ENCODE data around the gene ZNF385B.
A peak's percentile ranks its signal among the peaks of the same experiment; 100 is the strongest.

ZNF385B gene

DNA sequence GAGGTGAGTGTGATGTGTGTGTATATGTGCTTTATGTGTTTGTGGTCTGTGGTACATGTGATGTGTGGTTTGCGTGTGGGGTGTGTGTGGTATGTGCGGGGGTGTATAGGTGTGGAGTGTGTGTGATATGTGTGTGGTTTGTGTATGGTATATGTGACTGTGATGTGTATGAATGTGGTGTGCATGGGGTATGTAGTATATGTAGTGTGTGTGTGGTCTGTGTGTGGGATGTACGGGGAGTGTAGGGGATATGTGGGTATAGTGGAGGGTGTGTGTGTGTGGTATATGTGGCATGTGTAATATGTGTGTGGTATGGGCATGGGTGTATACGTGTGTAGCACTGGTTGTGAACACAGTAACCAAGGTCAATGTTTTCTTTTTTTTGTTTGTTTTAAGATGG is 87.4 kb downstream of the ZNF385B start:
- Histone ChIP-seq H3K4me3 (ENCODE audit: low read length) (no peak overlapping the region), H3K9me3 (ENCODE audit: control insufficient read depth, low read length) (no peaks in the 10 kb centered on the region), H3K27me3 (replicated peaks; ENCODE audit: control insufficient read depth, insufficient read depth, low read length) (no peaks in the 10 kb centered on the region), H3K9ac (ENCODE audit: low read length) (no peak overlapping the region), H3K36me3 (ENCODE audit: control insufficient read depth, insufficient read depth, low read length, severe bottlenecking) (no peaks in the 10 kb centered on the region), H3K4me1 (ENCODE audit: control insufficient read depth, insufficient read depth, low read length) (no peaks in the 10 kb centered on the region)
- no peak for DNase-seq (ENCODE audit: low read depth)

DNA sequence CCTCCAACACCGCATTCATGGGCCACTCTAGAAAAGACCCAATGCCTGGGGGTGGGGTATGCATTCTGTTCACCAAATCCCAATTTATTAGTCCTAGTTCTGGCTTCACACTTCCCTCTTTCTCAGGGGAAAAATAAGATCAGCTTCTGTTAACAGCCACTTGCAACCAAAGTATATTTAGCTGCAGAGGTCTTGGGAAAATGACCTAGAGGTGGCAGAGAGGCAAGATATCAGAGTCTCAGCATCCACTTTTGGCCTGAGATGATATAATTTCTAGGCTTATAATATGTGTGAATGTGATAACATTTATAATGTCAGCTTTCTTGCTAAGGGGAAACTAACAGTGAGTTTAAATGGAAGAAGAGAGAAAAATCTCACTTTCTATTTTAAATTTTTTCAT is 89.1 kb downstream of the ZNF385B start:
- no peaks in the 10 kb centered on the region for H3K27me3 ChIP-seq (replicated peaks; ENCODE audit: control insufficient read depth, insufficient read depth, low read length)
- no peaks in the 10 kb centered on the region for H3K36me3 ChIP-seq (ENCODE audit: control insufficient read depth, insufficient read depth, low read length, severe bottlenecking)
- no peaks in the 10 kb centered on the region for H3K9me3 ChIP-seq (ENCODE audit: control insufficient read depth, low read length)
- DNase-seq (ENCODE audit: low read depth) = no peak
- no peaks in the 10 kb centered on the region for H3K4me1 ChIP-seq (ENCODE audit: control insufficient read depth, insufficient read depth, low read length)
- no peak overlapping the region for H3K9ac ChIP-seq (ENCODE audit: low read length)
- H3K4me3 ChIP-seq (ENCODE audit: low read length) = no peak overlapping the region

DNA sequence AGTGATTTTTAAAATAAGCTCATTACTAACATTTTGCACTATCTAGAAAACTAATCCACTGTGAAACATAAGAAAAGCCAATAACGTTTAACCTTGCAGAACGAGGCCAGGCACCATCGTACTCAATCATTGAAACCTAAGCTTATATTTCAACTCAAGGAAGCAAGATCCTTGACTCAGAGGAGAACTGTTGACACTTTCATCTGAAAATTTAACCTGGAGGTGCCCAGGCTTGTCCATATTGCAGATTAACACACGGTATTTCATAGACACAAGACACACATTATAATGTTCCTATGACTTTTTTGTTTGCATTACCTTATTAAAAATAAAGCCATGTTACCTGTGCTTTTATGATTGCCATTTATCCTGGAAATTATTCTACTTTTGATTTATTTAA is 89.6 kb downstream of the ZNF385B start:
- Histone ChIP-seq H3K4me1 (ENCODE audit: control insufficient read depth, insufficient read depth, low read length) (no peaks in the 10 kb centered on the region), H3K27me3 (replicated peaks; ENCODE audit: control insufficient read depth, insufficient read depth, low read length) (no peaks in the 10 kb centered on the region), H3K9me3 (ENCODE audit: control insufficient read depth, low read length) (no peaks in the 10 kb centered on the region), H3K9ac (ENCODE audit: low read length) (no peak overlapping the region), H3K4me3 (ENCODE audit: low read length) (no peak overlapping the region), H3K36me3 (ENCODE audit: control insufficient read depth, insufficient read depth, low read length, severe bottlenecking) (no peaks in the 10 kb centered on the region)
- DNase-seq (ENCODE audit: low read depth) = no peak

DNA sequence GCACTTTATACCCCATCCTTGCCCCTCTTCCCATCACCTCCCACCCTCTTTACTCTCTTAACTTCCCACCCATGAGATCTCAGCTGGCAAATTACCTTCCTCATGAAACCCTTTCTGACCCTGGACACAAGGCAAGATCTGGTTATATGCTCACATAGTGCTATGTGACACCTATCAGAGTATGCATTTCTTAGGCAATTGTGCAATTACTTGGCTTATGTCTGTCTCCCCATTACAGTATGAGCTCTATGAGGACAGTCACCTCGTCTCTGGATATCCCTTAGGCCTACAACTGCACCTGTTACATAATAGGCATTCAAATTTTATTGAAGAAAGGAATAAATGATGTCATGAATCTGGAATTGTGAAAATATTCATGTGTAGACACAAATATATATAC is 91.4 kb downstream of the ZNF385B start:
- H3K27me3 ChIP-seq (replicated peaks; ENCODE audit: control insufficient read depth, insufficient read depth, low read length) = no peaks in the 10 kb centered on the region
- H3K4me3 ChIP-seq (ENCODE audit: low read length) = no peak overlapping the region
- no peaks in the 10 kb centered on the region for H3K4me1 ChIP-seq (ENCODE audit: control insufficient read depth, insufficient read depth, low read length)
- H3K9ac ChIP-seq (ENCODE audit: low read length) = no peak overlapping the region
- H3K36me3 ChIP-seq (ENCODE audit: control insufficient read depth, insufficient read depth, low read length, severe bottlenecking) = no peaks in the 10 kb centered on the region
- DNase-seq (ENCODE audit: low read depth) = no peak
- peaks cover 3% of the 10 kb centered on the region for H3K9me3 ChIP-seq (ENCODE audit: control insufficient read depth, low read length)

DNA sequence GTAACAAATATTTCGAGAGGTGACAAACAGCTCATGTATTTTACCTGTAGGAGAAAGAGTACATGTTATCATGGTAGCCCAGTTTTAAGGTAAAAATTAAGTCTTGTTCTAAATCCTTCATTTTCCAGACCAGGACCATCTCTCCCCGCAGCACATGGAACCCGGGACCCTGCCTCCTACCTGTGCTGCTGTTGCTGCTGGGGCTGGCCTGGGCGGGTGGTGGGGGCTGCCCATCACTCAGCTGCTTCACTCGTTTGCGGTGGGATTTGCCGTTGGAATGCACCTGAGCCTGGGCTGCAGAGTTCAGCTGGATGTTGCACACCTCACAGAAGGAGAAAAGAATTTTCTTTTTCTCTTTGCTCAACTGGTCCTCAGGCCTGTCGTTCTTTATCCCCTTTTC is 92.1 kb downstream of the ZNF385B start:
- no peaks in the 10 kb centered on the region for H3K36me3 ChIP-seq (ENCODE audit: control insufficient read depth, insufficient read depth, low read length, severe bottlenecking)
- H3K9me3 ChIP-seq (ENCODE audit: control insufficient read depth, low read length) = peaks cover 10% of the 10 kb centered on the region
- no peaks in the 10 kb centered on the region for H3K4me1 ChIP-seq (ENCODE audit: control insufficient read depth, insufficient read depth, low read length)
- no peak for DNase-seq (ENCODE audit: low read depth)
- no peaks in the 10 kb centered on the region for H3K27me3 ChIP-seq (replicated peaks; ENCODE audit: control insufficient read depth, insufficient read depth, low read length)
- no peak overlapping the region for H3K4me3 ChIP-seq (ENCODE audit: low read length)
- H3K9ac ChIP-seq (ENCODE audit: low read length) = no peak overlapping the region

DNA sequence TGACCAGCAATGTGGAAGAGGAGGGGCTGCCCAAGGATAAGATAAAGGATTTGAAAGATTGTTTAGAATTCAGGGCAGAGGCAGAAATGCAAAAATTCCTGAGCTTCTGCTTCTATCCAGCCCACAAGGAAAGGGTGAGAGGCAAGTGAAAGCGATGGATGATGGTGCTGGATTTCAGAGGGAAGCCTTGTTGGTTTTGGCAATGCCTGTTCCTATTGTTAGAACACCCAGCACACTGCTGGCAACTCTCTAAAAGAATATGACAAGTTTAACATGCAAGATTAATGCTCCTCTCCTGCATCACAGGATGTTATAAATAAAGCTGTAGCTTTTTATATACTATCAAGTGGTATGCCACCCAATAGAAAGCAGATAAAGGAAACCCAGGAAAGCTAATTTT is 92.6 kb downstream of the ZNF385B start:
- H3K9me3 ChIP-seq (ENCODE audit: control insufficient read depth, low read length) = peaks cover 15% of the 10 kb centered on the region
- peak; percentile 47 for DNase-seq (ENCODE audit: low read depth)

DNA sequence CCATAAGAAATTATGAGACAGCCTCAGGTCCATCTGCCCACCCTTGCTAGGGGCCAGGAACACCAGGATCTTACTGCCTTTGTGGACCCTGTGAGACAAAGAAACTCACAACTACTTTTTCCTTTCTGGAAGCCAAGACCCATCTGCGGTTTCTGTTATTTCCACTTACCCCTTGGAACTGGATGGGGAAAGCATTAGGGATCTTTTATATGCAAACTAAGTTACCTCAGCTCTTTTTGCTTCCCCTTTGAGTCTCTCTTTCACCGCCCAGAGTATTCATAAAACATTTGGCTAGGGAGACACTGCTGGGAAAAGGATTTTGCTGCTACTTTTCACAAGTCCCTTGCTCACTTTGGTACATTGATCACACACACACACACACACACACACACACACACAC is 95.7 kb downstream of the ZNF385B start:
- DNase-seq (ENCODE audit: low read depth) = no peak
- no peak overlapping the region for H3K4me3 ChIP-seq (ENCODE audit: low read length)

More for the DNA sequence above, 92.6 kb downstream of the ZNF385B start:
- Histone ChIP-seq H3K27me3 (replicated peaks; ENCODE audit: control insufficient read depth, insufficient read depth, low read length) (no peaks in the 10 kb centered on the region), H3K4me1 (ENCODE audit: control insufficient read depth, insufficient read depth, low read length) (no peaks in the 10 kb centered on the region), H3K9ac (ENCODE audit: low read length) (no peak overlapping the region), H3K4me3 (ENCODE audit: low read length) (no peak overlapping the region), H3K36me3 (ENCODE audit: control insufficient read depth, insufficient read depth, low read length, severe bottlenecking) (no peaks in the 10 kb centered on the region)

DNA sequence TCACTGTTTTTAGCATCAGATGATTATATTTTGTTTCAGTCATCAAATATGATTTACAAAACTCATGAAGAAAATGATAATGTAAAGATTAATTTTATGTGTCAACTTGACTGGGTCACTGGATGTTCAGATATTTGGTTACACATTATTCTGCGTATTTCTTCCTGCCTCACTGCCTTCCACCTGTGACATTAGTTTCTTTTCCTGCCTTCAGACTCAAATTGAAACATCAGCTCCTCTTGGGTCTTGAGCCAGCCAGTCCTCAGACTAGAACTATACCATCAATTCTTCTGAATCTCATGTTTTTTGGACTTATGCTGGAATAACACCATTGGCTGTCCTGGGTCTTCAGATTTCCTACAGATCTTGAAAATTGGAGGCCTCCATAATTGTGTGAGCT is 96.7 kb downstream of the ZNF385B start:
- Histone ChIP-seq H3K36me3 (ENCODE audit: control insufficient read depth, insufficient read depth, low read length, severe bottlenecking) (no peaks in the 10 kb centered on the region), H3K4me3 (ENCODE audit: low read length) (no peak overlapping the region)

More for the DNA sequence above, 95.7 kb downstream of the ZNF385B start:
- Histone ChIP-seq H3K27me3 (replicated peaks; ENCODE audit: control insufficient read depth, insufficient read depth, low read length) (no peaks in the 10 kb centered on the region), H3K9me3 (ENCODE audit: control insufficient read depth, low read length) (peaks cover 27% of the 10 kb centered on the region), H3K4me1 (ENCODE audit: control insufficient read depth, insufficient read depth, low read length) (no peaks in the 10 kb centered on the region), H3K9ac (ENCODE audit: low read length) (no peak overlapping the region), H3K36me3 (ENCODE audit: control insufficient read depth, insufficient read depth, low read length, severe bottlenecking) (no peaks in the 10 kb centered on the region)

DNA sequence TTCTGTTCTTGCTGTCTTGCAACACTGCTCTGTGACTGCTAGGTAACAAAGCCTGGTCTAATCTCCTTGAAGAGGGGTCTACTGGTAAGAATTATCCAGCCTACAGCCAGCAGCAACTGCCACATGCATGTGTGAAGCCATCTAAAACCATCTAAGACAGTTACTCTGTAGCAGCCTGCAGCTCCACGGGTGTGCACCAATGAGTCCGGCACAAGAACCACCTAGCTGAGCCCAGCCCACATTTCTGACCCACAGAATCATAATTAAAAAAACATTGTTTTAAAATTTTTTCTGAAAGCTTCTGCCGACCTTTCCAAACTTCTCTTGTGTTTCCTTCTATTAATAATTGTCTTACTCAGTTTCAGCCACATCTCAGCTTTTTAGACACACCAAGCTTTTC is 102.8 kb downstream of the ZNF385B start:
- H3K27me3 ChIP-seq (replicated peaks; ENCODE audit: control insufficient read depth, insufficient read depth, low read length) = no peaks in the 10 kb centered on the region
- no peak for DNase-seq (ENCODE audit: low read depth)
- no peak overlapping the region for H3K4me3 ChIP-seq (ENCODE audit: low read length)
- peaks cover 22% of the 10 kb centered on the region for H3K9me3 ChIP-seq (ENCODE audit: control insufficient read depth, low read length)
- no peak overlapping the region for H3K9ac ChIP-seq (ENCODE audit: low read length)
- no peaks in the 10 kb centered on the region for H3K36me3 ChIP-seq (ENCODE audit: control insufficient read depth, insufficient read depth, low read length, severe bottlenecking)
- H3K4me1 ChIP-seq (ENCODE audit: control insufficient read depth, insufficient read depth, low read length) = no peaks in the 10 kb centered on the region

More for the DNA sequence above, 96.7 kb downstream of the ZNF385B start:
- H3K9me3 ChIP-seq (ENCODE audit: control insufficient read depth, low read length) = peaks cover 27% of the 10 kb centered on the region
- DNase-seq (ENCODE audit: low read depth) = no peak
- no peak overlapping the region for H3K9ac ChIP-seq (ENCODE audit: low read length)
- no peaks in the 10 kb centered on the region for H3K27me3 ChIP-seq (replicated peaks; ENCODE audit: control insufficient read depth, insufficient read depth, low read length)
- H3K4me1 ChIP-seq (ENCODE audit: control insufficient read depth, insufficient read depth, low read length) = no peaks in the 10 kb centered on the region

DNA sequence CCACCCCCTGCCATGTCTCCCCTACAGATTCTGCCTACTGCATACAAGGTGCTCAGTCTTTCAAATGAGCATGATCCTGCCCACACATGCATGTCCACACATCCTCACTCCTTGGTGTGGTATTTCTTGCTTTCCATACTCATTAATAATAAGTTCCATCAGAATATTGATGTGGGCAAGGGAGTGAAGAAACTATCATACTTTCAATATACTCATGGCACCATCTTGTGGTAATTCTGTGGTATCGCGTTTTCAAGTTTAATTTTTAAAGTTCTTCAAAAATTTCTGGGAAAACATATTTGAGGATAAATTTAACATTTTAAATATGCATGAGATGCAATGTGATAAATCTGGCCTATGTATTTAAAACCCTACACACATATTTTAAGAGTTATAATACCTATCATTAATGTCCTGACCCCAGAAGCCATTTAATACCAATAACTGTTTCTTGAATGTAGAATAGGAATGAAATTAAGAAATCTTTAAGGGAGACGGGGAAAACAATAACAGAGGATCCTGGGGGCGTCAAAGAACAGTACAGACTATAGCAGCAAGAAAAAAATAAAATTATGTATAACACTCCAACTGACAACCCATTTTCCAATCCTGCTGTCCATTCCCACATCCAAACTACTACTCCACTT is 110.1 kb downstream of the ZNF385B start:
- Histone ChIP-seq H3K4me1 (ENCODE audit: control insufficient read depth, insufficient read depth, low read length) (peaks cover 32% of the 10 kb centered on the region), H3K9ac (ENCODE audit: low read length) (no peak overlapping the region), H3K36me3 (ENCODE audit: control insufficient read depth, insufficient read depth, low read length, severe bottlenecking) (no peaks in the 10 kb centered on the region), H3K27me3 (replicated peaks; ENCODE audit: control insufficient read depth, insufficient read depth, low read length) (no peaks in the 10 kb centered on the region), H3K4me3 (ENCODE audit: low read length) (no peak overlapping the region), H3K9me3 (ENCODE audit: control insufficient read depth, low read length) (no peaks in the 10 kb centered on the region)
- DNase-seq (ENCODE audit: low read depth) = peak; percentile 74

DNA sequence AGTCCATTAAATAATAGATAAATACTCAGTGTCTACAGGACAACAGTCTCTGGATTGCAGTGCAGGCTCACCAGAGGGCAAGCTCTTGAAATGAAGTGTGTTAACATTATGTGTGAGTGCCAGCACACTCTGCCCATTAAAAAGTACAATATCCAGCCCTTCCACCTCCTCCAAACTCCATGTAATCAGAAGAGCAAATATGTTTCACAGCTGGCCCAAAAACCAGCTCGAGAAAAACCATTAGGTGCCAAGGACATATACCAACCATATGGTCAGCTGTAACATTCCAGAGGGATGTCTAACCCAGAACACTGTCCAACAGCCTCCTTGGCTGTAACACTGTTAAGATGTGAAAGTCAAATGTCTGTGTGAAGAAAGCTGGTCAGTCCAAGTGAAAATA is 112.2 kb downstream of the ZNF385B start:
- no peaks in the 10 kb centered on the region for H3K27me3 ChIP-seq (replicated peaks; ENCODE audit: control insufficient read depth, insufficient read depth, low read length)
- peaks cover 53% of the 10 kb centered on the region for H3K4me1 ChIP-seq (ENCODE audit: control insufficient read depth, insufficient read depth, low read length)
- H3K36me3 ChIP-seq (ENCODE audit: control insufficient read depth, insufficient read depth, low read length, severe bottlenecking) = no peaks in the 10 kb centered on the region
- no peaks in the 10 kb centered on the region for H3K9me3 ChIP-seq (ENCODE audit: control insufficient read depth, low read length)
- no peak overlapping the region for H3K9ac ChIP-seq (ENCODE audit: low read length)
- no peak overlapping the region for H3K4me3 ChIP-seq (ENCODE audit: low read length)
- peak; percentile 68 for DNase-seq (ENCODE audit: low read depth)

DNA sequence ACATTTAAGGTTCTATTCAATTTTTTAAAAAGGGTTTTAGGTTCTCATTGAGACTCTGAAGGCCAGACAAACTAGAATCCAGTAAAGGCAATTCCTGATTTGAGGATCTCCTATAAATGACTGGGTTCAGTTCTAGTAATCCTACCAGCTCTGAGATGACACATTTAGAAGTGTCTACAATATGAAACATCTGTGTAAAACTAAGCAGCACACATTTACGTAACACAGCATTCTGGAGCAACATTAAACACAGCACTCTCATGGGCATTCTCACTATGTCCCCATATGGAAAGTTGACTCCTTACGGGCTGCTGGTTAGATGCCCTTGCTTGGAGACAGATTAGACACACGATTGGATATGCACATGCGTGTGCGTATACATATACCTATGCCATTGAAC is 114.4 kb downstream of the ZNF385B start:
- no peaks in the 10 kb centered on the region for H3K27me3 ChIP-seq (replicated peaks; ENCODE audit: control insufficient read depth, insufficient read depth, low read length)
- H3K4me3 ChIP-seq (ENCODE audit: low read length) = no peak overlapping the region
- no peak overlapping the region for H3K9ac ChIP-seq (ENCODE audit: low read length)
- H3K9me3 ChIP-seq (ENCODE audit: control insufficient read depth, low read length) = no peaks in the 10 kb centered on the region
- peaks cover 75% of the 10 kb centered on the region for H3K4me1 ChIP-seq (ENCODE audit: control insufficient read depth, insufficient read depth, low read length)
- no peak for DNase-seq (ENCODE audit: low read depth)
- H3K36me3 ChIP-seq (ENCODE audit: control insufficient read depth, insufficient read depth, low read length, severe bottlenecking) = no peaks in the 10 kb centered on the region

Data from adipocyte (in vitro differentiated cells).